Panc1 (cell line): Measurements from ENCODE around the gene KLF16. TPM values are rescaled to one million over a fixed set of nuclear protein-coding genes. Genes with fewer than 3 reads are reported as not detected.
A peak's percentile ranks its signal among the peaks of the same experiment; 100 is the strongest.

Source experiments
- ATAC-seq: fragments of 200-7000 bp; cut with Tn5 transposase; 2 replicates; pipeline ENCODE4 v1.9.1; 2020; ENCODE audit warnings: mild to moderate bottlenecking, moderate library complexity
- BruUV-seq: library from RNA; stranded (reverse); fragments of 400-500 nt; replicated peaks from 2 replicates; lab custom pipeline; 2021; lab: Mats Ljungman, UMichigan
- CTCF ChIA-PET: fragments of 300-600 bp; sonication (Branson Sonifier 250); formaldehyde crosslinking; loops from one replicate; lab custom pipeline; 2022; ENCODE audit warnings: antibody characterized with exemption; lab: Charles Lee
- POLR2A ChIA-PET: fragments of 300-600 bp; sonication (Branson Sonifier 250); formaldehyde crosslinking; loops from one replicate; lab custom pipeline; 2022; ENCODE audit warnings: antibody characterized with exemption; lab: Charles Lee
- DNase-seq: peaks from one replicate; pipeline ENCODE4 v3.0.0-alpha.2; 2010; ENCODE audit warnings: low read depth, low spot score
- H3K27ac ChIP-seq: 2 replicates; pipeline ENCODE4 v1.5.1; 2011; ENCODE audit warnings: mild to moderate bottlenecking, low read length, inconsistent platforms
- H3K27me3 ChIP-seq: fragments of 200-500 bp; sonication (Bioruptor generic); 2 replicates; pipeline ENCODE4 v1.6.0; 2014; ENCODE audit warnings: low read length, inconsistent platforms; ENCODE audit not compliant: control insufficient read depth, insufficient read depth
- H3K36me3 ChIP-seq: fragments of 200-500 bp; sonication (Bioruptor generic); 2 replicates; pipeline ENCODE4 v1.5.1; 2014; ENCODE audit warnings: inconsistent platforms, mild to moderate bottlenecking, low read length, moderate library complexity; ENCODE audit not compliant: control insufficient read depth, insufficient read depth
- H3K4me1 ChIP-seq: 2 replicates; pipeline ENCODE4 v1.5.1; 2011; ENCODE audit warnings: inconsistent platforms, mild to moderate bottlenecking, low read length, moderate library complexity; ENCODE audit not compliant: control insufficient read depth, insufficient read depth
- H3K4me3 ChIP-seq, 2 experiments: 2 replicates each; pipeline ENCODE4 v1.5.1; 2011 to 2012; ENCODE audit warnings: low read depth in 2 of 2, low read length in 2 of 2, mild to moderate bottlenecking in 2 of 2, inconsistent platforms in 1 of 2, moderate library complexity in 1 of 2
- H3K9me3 ChIP-seq: fragments of 200-500 bp; sonication (Bioruptor generic); 2 replicates; pipeline ENCODE4 v1.5.1; 2014; ENCODE audit warnings: low read depth, mild to moderate bottlenecking, inconsistent platforms, low read length, moderate library complexity; ENCODE audit not compliant: control insufficient read depth, insufficient read depth
- CTCF ChIP-seq: fragments of 450-650 bp; IDR thresholded peaks from 2 replicates; pipeline ENCODE4 v1.5.1; 2017; ENCODE audit warnings: mild to moderate bottlenecking
- POLR2AphosphoS5 ChIP-seq: IDR thresholded peaks from 2 replicates; pipeline ENCODE4 v1.6.1; 2012; ENCODE audit warnings: mild to moderate bottlenecking, low read depth, low read length, moderate library complexity
- REST ChIP-seq, 2 experiments: IDR thresholded peaks; 2 replicates each; pipeline ENCODE4 v1.6.1; 2011 to 2012; ENCODE audit warnings: low read depth in 2 of 2, control low read depth in 1 of 2, low read length in 1 of 2, mild to moderate bottlenecking in 1 of 2, moderate library complexity in 1 of 2; ENCODE audit not compliant: insufficient read depth in 1 of 2
- SIN3A ChIP-seq: IDR thresholded peaks from 2 replicates; pipeline ENCODE4 v1.6.1; 2012; ENCODE audit warnings: low read depth, mild to moderate bottlenecking, low read length, moderate library complexity, borderline replicate concordance; ENCODE audit not compliant: insufficient read depth
- TCF7L2 ChIP-seq: IDR thresholded peaks from 2 replicates; pipeline ENCODE4 v1.6.1; 2011; ENCODE audit warnings: mild to moderate bottlenecking, low read depth, low read length, inconsistent platforms
- in situ Hi-C: cut with HindIII; loops from 2 replicates; pipeline ENCODE4 v1.10.0; 2016; ENCODE audit warnings: low sequenced_read_pairs, low pct_unique_long_range_greater_than_20kb
- intact Hi-C: fragments of 100-400 bp; cut with micrococcal nuclease; formaldehyde crosslinking; loops from one replicate; pipeline ENCODE4 v1.10.0; 2022; ENCODE audit not compliant: unreplicated experiment
- total RNA-seq: library from RNA; stranded (reverse); gene quantifications from one replicate; pipeline ENCODE4 v1.2.1, GENCODE V29; 2021; ENCODE audit not compliant: unreplicated experiment

Gene KLF16
- total RNA-seq, 1 experiment from 2014 or later = 79.3 TPM

- POLR2A ChIA-PET = interaction anchor here (0.7 kb wide), 1 partner anchor 45 kb away, joined by 3 read pairs; no protein-coding TSS in a partner anchor
- H3K27ac ChIP-seq = peak overlapping the region; percentile 72
- no TSS peak for BruUV-seq
- H3K27me3 ChIP-seq = no peaks in the 10 kb centered on the region
- H3K4me3 ChIP-seq = no peak overlapping the region; a peak in 1 of 4 replicates
- no peaks in the 10 kb centered on the region for H3K9me3 ChIP-seq
- CTCF ChIA-PET = interaction anchor here (0.5 to 1.4 kb wide), 9 partner anchors 12 to 364 kb away, joined by 3 to 17 read pairs (median 4); no protein-coding TSS in a partner anchor
- TF ChIP-seq CTCF (peak; percentile 91), REST (IDR thresholded peaks at IDR 0.05; ENCODE audit: insufficient read depth in 1 of 2, low read depth in 2 of 2, low read length in 1 of 2) (no peak), SIN3A (no peak), POLR2AphosphoS5 (no peak)
- in situ Hi-C loops = no loop called here
- DNase-seq = no peak
- intact Hi-C loops = no loop called here
- H3K36me3 ChIP-seq = no peaks in the 10 kb centered on the region
- peaks cover 23% of the 10 kb centered on the region for H3K4me1 ChIP-seq
- peak; percentile 86 for ATAC-seq
Observed at GRCh38 chr19:1825909-1826556, 37.3 kb downstream of the KLF16 start.

GRCh38 chr19:1824252-1824622, 39.1 kb downstream of the KLF16 start:
- Histone ChIP-seq H3K27me3 (no peaks in the 10 kb centered on the region), H3K4me3 (no peak overlapping the region), H3K4me1 (peaks cover 10% of the 10 kb centered on the region), H3K36me3 (no peaks in the 10 kb centered on the region), H3K9me3 (no peaks in the 10 kb centered on the region), H3K27ac (no peak overlapping the region; the same call in 1 of the 2 replicates)
- BruUV-seq = TSS peak; percentile 69
- ChIA-PET CTCF (no interaction called here), POLR2A (no interaction called here)
- in situ Hi-C loops (no loop called here), intact Hi-C loops (no loop called here)
- ATAC-seq = no peak
- TF ChIP-seq TCF7L2 (no peak), SIN3A (no peak), CTCF (no peak), REST (IDR thresholded peaks at IDR 0.05; ENCODE audit: insufficient read depth in 1 of 2, low read depth in 2 of 2, low read length in 1 of 2) (no peak), POLR2AphosphoS5 (no peak)
- no peak for DNase-seq
